HG03066 (cell line): Measurements from ENCODE around the gene PACSIN2.
"Not testable (repeated sequence)": the region's sequence is repeated elsewhere in the genome, so short reads cannot be mapped to it uniquely, and the experiment has no call there.

ENCODE experiments used
- ATAC-seq: cut with Tn5 transposase; IDR thresholded peaks from one replicate; pipeline ENCODE4 v1.9.1; 2021; ENCODE audit warnings: low read depth; ENCODE audit not compliant: unreplicated experiment

PACSIN2 gene

DNA sequence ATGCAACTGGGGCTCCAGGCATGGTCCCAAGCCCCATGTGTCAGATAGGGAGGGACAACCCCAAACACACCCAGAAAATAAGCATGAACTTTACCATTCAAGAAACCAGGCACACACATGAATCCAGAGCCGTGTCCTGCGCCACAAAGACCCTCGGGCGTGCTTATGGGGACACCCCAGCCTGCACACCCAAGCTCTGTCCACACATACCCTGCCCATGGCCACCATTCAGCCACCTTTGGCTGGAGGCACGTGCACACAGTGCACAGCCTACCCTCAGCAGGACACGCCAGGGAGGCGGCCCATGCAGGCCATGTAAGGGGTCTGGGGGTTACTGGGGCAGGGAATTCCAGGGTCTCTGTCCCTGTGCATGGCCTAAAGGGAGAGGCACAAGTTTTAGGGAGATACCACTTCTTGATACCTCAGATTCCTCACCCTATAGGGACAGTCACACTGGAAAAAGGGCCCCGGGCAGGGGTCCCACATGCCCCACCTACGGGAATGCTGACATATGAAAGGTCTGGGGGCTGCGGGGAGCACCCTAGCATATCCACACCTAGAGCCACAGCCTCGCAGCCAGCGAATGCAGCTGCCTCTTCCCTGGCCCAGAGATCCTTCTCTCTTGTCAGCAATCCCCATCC, 20.6 kb downstream of the PACSIN2 start:
- no peak for ATAC-seq

DNA sequence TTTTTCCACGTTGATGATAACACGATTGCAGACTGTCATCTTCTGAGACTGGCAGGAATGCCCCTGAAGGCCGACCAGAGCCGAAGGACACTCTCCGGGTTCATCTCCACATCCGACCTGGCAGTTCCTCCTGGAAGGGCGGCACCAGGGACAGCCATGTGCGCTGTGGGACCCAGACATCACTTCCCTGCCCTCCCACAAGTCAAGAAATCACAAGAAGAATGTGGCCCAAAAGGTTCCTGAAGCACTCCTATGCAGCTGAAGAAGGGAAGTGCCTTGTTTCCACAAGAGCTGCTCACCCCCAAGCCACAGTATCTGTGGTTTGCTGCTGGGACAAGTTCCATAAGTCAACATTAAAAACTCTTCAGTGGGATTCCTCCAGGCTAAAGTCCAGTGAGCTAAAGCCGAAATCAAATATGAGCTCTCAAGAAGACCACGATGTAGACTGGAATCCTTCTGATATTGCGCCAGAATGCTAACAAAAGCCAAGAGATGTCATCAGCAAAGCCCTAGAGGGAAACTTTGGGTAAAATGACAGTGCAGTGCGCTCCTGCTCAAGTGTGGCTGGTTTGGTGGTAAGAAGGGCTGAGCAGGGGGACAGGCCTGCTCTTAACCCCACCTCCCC, 21.2 kb downstream of the PACSIN2 start:
- no peak for ATAC-seq

DNA sequence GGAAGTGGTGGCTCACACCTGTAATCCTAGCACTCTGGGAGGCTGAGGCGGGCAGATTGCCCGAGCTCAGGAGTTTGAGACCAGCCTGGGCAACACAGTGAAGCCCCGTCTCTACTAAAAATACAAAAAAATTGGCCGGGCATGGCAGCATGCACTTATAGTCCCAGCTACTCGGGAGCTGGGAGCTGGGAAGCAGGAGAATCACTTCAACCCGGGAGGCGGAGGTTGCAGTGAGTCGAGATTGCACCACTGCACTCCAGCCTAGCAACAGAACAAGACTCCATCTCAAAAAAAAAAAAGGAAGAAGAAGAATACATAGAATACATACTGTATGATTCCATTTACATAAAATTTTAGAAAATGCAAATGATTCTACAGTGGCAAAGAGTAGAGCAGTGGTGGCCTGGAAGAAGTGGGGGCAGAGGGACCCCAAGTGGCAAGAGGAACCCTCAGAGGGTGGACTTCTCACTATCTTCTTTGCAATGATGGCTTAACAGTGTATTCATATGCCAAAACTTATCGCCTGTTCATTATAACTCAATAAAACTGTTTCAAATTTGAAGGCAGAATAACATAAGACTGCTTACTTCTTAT, 22.0 kb downstream of the PACSIN2 start:
- ATAC-seq = no peak

GRCh38 chr22:42992092-42992491, 22.9 kb downstream of the PACSIN2 start:
- ATAC-seq = no peak

DNA sequence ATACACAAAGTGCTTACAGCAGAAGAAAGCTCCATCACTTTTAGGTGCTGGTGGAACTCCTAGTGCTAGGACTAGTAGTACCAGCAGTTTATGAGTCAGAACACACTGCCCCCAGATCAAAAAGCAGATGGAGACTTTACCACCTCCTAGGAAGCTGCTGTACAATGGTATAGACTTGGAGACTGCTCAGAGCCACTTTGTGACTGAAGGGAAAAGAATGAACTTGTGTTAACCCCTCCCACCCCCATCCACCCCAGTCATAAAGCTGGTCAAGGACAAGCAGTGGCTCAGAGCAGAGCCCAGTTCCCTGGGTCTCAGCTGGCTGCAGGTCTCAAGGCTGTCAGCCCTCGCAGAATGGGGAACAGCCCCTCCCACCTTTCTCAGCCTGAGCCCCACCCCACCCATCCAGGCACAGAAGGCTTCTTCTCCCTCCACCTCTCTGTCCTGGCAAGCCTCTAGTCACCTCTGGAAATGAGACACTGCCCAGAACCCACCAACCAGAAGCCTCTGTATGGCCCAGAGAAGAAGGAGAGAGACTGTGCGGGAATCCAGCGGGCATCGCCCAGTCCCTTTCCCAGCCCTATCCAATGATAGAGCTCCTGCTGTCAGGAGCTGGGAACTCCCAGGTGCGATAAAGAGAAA, 23.8 kb downstream of the PACSIN2 start:
- ATAC-seq = no peak

- ATAC-seq = no peak
Observed at GRCh38 chr22:42990131-42990838, 24.7 kb downstream of the PACSIN2 start.

DNA sequence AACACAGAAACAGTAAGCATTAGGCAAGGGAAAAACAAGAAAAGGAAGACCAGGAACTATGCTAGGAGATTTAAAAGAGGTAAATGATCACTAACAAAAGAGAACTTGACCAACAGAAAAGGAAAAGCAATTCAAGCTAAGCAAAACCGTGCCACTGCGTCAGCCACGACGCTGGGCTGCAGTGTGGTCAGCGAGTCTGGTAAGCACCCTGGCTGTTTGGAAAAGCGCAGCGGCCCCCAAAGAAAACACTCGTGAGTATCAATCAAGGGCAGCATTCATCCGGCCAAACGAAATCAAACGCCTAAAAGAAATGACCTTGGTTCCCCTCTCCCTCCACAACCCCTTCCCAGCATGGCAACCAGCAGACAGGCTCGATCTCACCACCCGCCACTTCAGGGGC, 28.8 kb downstream of the PACSIN2 start:
- ATAC-seq = no peak

GRCh38 chr22:42985531-42985905, 29.4 kb downstream of the PACSIN2 start:
- ATAC-seq = no peak

GRCh38 chr22:42984814-42985530, 30.0 kb downstream of the PACSIN2 start:
- ATAC-seq = no peak

DNA sequence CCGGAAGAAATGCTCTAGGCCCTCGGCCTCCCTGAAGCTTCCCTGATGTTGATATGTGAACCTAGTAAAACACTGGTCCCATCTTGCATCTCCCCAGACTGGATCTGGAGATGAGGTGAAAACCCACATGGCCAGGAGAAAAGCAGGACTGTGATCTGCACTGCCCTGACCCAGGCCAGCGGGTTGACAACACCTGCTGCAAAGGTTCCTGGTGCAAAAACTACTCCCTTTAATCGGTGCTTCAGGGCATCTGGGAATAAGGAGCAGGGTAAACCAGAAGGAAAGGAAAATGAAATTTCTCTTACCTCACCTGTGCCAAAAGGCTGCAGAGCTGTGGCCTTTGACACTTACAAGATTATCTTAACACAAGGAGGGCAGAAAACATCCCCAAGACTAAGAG, 30.6 kb downstream of the PACSIN2 start:
- ATAC-seq = no peak

DNA sequence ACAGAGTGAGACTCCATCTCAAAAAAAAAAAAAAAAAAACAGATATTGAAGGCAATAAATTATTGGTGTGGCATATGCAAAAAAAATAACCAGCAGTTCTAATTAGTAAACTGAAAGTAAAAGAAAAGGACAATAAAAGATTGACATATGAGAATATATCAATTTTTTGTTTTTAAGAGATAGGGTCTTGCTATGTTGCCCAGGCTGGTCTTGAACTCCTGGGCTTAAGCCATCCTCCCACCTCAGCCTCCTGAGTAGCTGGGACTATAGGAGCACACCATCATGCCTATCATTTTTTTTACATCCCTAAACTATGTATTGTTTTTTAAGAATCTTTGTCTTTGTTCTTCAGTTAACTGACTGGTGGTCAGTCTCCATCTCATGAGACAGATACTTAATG, 31.5 kb downstream of the PACSIN2 start:
- ATAC-seq = no peak

DNA sequence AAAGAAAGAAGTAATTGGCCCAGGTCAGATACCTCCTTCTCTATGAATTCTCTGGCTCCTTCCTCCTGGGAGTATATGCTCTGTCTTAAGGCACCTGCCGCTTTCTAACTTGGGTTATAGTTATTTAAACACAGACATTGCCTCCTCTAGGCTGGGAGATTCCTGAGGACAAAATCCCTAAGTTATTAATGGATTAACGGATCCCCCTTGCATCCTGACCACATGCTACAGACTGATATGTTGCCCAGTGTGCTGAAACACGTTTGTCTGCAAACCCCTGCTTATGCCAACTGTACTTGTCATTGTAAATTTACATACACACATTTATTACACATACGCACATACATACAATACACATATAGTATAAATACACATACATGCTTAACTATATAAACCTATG, 35.3 kb downstream of the PACSIN2 start:
- no peak for ATAC-seq

- no peak for ATAC-seq
Observed at GRCh38 chr22:42978453-42979103, 36.4 kb downstream of the PACSIN2 start.

DNA sequence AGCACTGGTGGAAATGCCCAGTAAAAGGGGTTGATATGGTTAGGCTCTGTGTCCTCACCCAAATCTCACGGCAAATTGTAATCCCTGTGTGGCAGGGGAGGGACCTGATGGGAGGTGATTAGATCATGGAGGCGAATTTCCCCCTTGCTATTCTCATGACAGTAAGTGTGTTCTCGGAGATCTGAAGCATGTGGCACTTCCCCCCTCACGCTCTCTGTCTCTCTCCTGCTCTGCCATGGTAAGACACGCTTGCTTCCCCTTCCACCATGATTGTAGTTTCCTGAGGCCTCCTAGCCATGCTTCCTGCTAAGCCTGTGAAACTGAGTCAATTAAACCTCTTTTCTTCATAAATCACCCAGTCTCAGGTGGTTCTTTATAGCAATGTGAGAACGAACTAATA, 37.4 kb downstream of the PACSIN2 start:
- no peak for ATAC-seq

- no peak for ATAC-seq
Observed at GRCh38 chr22:42976217-42976933, 38.6 kb downstream of the PACSIN2 start.

DNA sequence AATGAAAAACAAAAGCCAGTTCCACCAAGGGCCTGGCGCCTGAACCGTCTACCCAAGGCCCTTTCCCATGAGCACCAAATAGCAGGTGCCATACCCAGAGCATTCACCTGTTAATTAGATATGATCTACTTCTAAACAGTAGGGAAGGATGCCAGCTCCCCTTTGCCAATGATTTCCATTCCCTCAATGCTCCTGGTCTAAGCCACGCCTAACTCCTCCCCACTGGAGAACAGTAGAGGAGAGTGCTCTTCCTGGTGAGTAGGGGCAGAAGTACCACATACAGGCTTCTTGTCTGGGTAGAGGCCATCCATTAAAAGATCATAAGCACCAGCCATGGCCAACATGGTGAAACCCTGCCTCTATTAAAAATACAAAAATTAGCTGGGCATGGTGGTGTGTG, 40.7 kb downstream of the PACSIN2 start:
- no peak for ATAC-seq

GRCh38 chr22:42973536-42973881, 41.4 kb downstream of the PACSIN2 start:
- no peak for ATAC-seq

DNA sequence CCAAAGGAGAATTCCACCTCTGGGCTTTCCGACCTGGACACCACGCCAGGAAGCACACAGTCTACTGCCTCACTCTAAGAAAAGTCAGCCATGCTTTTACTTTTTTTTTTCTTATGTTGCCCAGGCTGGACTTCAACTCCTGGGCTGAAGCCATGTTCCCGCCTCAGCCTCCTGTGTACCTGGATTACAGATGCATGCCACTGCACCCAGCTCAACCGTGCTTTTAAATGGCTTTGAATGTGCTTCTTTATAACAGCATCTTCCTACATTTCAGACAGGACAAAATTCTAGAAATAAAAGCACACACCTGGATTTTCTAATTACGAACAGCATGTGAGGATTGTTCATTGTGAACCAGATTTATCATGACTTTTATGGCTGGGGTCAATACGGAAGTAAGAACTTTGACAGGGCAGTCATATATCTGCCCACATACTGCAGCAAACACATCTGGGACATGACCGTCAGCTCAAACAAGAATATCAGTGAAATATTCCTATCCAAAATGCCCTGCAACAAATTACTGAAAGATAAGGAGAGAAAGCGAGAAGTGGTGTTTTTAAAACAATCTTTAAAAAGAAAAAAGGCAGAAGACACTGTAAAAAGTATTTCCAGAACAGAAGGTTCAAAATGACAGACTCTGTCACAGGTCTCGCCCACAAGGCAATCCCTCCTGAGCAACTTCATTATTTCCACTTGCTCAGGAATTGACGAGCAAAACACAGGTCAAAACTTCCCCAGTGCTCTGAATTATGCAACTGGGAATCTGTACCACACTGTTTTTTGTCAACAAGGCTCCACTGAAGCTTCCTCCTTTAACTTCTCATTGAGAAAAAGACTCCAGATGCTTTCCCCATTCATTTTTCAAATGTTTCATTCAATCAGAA, 42.1 kb downstream of the PACSIN2 start:
- no peak for ATAC-seq

DNA sequence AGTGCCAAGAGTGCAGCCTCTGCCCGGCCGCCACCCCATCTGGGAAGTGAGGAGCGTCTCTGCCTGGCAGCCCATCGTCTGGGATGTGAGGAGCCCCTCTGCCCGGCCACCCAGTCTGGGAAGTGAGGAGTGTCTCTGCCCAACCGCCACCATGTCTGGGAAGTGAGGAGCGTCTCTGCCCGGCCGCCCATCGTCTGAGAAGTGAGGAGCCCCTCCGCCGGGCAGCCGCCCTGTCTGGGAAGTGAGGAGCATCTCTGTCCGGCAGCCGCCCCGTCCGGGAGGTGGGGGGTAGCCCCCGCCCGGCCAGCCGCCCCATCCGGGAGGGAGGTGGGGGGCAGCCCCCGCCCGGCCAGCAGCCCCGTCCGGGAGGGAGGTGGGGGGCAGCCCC, 43.5 kb downstream of the PACSIN2 start:
- not testable (repeated sequence) for ATAC-seq
